SKM-1 treated with dmso at 0.1 percent for 144 hours (cell line): ENCODE results near the gene TNRC6A.
"Not testable (repeated sequence)": the region's sequence is repeated elsewhere in the genome, so short reads cannot be mapped to it uniquely, and the experiment has no call there.

Experiments used
- DNase-seq: peaks from one replicate; lab custom pipeline; 2025; ENCODE audit not compliant: unreplicated experiment; lab: John Stamatoyannopoulos, UW

Gene TNRC6A

DNA sequence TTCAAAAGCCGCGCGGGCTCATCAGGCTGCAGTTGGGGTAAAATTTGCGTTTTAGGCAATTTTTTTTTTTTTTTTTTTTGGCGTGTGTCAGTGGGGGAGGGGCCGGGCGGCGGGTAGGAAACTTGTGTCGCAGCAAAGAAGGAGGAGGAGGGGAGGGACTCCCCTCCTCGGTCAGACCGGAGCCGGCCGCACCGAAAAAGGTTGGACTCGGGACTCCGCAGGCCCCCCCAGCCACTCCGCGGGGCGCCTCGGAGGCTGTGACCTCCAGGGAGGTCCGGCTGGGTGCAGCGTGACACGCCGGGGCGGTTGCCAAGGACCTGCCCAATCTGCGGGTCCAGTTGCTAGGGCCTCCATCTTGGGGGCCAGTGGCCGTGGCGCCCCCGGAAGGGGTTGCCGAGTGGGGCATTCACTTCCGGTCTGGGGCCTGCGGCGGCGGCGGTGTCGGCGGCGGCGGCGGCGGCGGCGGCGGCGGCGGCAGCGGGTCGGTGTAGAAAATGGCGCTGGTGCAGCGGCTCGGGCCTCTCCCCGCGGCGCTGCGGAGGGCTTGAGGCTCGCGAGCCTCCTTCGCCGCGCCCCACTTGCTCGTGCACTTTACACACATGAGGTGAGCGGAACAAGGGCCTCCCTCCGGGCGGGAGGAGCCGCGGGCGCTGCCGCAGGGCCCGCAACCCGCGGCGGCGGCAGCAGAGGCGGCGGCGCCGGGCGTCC lies at the start of gene TNRC6A:
Gene TNRC6A (plus strand): TSS at position 409 of the 708 bp plus-strand sequence. CDS start 191 bp downstream, at position 600.
- DNase-seq: peak; percentile 59

DNA sequence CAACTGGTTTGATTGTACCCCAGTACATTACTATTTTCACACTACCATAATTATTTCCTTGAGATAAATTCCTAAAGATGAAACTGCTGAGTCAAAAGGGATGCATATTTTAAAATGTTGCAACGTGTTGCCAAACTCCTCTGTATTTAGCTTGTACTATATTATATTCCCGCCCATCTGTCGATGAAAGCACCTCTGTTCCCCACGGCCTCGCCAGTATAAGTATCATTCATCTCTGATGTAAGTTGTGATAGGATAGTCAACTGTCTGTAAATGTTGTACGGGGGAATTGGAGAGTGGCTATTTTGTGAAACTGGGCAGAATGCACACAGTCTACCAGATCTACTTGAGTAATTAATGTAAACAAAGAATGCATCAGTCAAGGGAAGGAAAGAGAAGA lies 47.7 kb upstream of the TNRC6A start:
- DNase-seq: no peak

DNA sequence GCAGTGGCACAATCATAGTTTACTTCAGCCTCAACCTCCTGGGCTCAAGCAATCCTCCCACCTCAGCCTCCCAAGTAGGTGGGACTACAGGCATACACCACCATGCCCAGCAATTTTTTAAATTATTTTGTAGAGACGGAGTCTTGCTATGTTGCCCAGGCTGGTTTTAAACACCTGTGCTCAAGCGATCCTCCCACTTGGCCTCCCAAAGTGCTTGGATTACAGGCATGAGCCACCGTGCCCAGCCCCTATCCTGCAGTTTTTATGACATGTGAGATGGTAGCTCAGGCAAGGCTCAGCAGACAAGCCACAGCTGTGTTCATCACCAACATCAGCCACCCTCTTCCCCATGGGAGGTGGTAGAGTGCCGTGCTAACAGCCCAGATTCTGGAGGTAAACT lies 46.2 kb upstream of the TNRC6A start:
- DNase-seq: no peak

DNA sequence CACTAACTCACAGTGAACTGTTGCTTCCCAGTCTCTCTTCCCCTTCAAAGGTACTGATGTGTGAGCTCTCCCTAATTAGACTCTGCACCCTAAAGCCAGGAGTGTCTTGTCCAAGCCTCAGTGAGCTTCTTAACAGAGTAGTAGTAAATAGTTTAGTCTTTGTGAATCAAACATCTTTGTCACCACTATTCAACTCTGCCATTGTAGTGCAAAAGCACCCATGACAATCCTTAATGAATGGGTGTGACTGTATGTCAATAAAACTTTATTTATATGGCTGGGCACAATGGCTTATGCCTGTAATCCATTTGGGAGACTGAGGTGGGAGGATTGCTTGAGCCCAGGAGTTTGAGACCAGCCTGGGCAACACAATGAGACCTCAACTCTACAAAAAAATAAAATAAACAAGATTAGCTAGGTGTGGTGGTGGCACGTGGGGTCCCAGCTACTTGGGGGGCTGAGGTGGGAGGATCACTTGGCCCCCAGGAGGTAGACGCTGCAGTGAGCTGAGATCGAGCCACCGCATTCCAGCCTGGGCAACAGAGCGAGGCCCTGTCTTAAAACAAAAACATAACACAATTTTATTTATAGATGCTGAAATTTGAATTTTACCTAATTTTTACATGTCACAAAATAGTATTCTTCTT lies 45.5 kb upstream of the TNRC6A start:
- no peak for DNase-seq

DNA sequence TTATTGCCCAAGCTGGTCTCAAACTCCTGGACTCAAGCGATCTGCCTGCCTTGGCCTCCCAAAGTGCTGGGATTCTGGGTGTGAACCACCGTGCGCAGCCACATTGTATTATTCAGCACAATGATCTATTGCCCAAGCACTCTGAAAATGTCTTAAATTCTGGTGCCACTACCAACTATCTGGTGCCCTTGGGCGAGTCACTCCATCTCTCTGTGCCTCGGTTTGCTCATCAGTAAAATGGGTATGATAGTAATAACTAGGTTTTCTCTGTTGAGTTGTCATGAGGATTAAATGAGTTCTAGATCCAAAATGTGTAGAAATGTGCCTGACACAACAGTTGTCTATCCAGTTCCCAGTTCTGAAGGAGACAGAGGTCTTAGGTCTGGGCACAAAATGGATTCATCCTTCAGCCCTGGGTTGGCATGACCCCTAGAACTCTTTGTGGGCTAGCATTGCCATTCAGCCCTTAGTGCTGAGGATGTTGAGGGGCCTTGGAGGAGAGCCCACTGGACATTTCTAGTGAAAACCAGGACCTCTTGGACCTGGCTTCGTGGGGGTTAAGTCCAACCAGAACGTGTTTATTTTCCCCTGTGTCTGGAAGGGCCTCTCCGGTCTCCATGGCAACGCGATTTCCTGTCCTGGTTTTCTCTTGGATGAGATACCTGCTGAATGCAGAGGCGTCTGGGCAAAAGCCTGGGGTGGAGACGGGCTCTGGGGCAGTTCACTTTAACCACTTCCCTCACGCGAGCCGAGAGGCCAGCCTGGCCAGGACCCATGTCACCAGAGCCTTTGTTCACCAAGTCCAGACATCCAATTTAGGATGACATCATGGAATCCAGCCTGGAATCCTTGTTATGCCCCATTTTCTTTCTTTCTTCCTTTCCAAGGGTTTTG lies 43.7 kb upstream of the TNRC6A start:
- DNase-seq: no peak

DNA sequence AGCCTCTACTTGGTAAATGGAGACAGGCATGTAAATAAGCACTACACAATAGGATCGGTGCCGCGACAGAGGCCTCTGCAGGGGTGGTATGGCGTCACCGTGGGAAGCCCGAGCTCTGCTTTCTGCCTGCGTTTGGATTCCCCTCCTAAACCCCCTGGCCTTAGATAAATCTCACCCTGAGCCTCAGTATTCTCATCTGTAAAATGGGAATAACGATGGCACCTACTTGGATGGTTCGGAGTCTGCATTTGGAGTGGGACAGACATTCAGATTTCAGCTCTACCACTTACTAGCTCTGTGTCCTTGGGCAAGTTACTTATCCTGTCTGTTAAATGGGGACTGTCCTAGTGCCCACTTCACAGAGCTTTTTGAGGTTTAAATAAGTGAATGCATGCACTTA lies 42.8 kb upstream of the TNRC6A start:
- DNase-seq: no peak

DNA sequence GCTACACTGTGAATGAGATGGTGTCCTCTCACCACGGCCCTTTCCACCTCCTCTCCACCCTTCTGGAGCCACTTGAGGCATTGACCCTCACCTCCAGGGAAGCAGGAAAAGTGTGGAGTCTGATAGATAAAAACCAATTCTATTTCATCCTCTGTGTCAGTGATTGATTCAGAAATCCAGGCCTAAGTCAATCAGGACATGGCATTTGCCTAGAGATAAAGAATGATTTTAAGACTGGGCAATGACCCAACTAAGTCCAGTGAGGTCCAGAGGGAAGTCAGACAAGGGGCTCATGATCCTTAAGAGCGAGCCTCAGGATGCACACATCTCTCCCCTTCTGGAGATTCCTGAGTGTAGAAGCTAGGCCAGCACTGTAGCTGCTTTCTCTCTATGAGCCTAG lies 41.1 kb upstream of the TNRC6A start:
- DNase-seq: no peak

DNA sequence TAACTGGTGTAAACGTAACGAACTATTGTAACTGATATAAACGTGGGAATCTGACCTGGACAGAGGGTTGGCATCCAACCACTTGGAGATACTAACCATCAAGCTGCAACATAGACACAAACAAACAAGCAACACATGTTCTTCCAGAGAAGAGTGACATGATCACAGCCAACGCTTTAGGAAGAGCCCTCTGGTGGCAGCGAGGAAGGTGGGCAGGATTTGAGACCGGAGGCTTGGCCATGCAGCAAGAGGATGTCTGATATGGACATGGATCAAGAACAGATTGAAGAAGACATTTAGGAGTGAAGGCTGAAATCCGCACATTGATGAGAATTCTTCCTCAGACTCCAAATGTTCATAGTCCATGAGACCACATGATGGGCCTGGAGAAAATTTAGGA lies 40.3 kb upstream of the TNRC6A start:
- no peak for DNase-seq

DNA sequence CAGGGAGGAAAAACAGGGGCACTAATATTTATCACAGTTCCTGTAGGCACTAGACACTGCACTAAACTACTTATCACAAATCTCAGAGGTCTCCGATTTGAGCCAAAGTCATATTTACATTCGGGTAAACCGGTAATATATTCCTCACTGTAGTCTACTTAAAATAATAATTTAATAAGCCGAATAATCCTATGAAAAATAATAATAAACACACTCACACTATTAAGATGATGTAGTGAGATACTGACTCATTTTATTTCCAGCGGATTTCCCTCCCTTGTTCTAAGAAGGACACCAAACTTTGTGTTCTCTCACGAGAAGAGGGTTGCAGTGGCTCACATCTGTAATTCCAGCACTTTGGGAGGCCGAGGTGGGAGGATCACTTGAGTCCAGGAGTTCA lies 36.6 kb upstream of the TNRC6A start:
- DNase-seq: no peak

DNA sequence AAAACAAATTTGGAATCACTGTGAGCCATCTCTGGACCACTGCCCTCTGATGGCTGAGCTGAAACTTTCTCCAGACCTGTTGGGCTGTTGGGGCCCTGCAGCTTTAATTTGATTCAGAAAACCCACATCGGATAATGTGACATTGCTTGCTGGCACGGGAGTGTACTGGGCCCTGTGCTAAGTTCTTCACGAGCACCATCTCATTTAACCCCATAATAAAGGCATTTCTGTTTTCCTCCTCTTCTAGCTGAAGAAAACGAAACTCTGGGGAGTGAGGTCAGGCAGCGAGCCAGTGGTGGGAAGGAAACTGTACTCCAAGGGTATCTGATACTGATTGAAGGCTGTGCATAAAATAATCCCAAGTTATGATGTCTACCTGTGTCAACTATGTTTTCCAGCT lies 34.5 kb upstream of the TNRC6A start:
- DNase-seq: no peak

DNA sequence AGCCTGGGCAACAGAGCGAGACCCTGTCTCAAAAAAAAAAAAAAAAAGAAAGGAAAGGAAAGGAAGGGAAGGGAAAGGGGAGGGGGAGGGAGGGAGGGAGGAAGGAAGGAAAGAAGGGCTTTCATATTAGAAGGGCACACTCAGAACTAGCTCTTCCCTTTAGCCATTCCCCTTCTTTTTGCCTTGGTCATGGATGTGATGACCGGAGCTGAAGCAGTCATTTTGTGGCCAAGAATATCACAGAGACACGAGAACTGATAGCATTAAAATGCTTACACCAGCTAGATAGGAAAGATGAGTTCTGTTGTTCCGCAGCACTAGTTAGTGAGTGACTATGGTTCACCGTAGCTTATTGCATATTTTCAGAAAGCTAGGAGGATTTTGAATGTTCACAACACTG lies 32.8 kb upstream of the TNRC6A start:
- no peak for DNase-seq

DNA sequence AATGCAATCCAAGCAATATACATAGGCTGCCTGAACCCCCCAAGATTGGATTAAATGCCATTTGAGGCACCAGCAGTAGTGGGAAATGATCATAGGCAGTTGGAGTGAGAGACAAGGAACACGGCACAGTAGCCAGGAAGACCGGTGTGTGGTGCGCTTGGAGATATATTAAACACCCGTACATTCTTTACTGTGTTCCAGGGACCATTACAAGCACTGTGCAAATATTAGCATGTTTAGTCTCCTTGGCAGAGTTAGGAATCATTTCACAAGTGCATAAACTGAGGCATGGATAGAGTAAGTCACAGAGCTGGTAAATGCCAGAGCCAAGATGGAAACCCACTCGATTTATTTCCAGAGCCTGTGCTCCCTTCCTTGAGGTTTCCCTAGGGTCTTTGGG lies 31.1 kb upstream of the TNRC6A start:
- no peak for DNase-seq

DNA sequence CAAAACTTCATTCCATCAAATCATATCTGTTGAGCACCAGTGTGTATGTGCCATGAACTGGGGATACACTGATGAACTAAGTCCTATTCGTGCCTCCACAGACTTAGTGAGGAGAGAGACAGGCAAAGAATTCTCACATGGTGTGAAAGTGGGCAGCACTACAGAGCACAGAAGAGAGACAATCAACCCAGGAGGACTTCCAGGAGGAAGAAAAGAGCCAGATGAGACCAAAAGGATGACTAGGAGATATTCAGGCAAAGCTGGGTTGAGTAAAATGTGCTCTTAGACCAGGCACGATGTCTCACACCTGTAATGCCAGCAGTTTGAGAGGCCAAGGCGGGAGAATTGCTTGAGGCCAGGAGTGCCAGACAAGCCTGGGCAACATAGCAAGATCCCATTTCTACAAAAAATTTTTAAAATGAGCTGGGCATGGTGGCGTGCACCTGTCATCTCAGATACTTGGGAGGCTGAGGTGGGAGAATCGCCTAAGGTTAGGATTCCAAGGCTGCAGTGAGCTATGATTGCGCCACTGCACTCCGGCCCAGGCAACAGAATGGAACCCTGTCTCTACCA lies 30.2 kb upstream of the TNRC6A start:
- no peak for DNase-seq

DNA sequence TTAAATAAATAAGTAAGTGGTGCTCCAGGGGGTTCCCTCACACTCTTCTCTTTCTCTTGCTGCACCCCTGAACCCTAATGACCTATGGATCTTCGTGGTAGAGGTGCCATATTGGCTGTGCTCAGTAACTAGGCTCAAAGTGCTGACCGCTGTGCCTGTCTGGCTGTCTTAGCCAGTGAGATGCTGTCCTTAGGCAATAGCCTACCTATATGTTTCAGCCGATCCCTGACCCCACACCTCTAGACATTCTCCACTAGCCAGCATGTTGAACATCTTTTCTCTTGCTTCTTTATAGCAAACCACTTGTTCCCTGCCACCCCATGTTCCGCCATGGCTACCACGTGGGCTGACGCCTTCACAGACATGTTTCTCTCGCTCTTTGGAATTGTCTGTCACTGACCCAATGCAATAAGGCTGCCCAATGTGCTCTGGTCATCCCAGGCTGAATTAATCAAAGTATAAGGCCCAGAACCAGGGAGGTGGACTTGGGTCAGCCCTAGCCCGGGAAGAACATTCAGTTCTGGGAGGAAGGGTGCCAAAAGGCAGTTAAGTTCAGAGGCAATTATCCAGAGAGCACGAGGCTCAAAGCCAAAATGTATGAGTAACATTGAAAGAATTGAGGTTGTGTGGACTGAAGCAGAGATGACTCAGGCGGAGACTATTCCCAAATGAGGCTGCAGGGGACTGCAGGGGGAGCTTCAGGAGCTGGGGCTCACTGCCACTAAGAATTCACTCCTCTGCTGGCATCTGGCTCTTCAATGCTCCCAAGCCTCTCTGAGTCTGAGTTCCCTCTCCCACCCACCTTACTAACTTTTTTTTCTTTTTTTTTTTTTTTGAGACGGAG lies 28.7 kb upstream of the TNRC6A start:
- DNase-seq: no peak

DNA sequence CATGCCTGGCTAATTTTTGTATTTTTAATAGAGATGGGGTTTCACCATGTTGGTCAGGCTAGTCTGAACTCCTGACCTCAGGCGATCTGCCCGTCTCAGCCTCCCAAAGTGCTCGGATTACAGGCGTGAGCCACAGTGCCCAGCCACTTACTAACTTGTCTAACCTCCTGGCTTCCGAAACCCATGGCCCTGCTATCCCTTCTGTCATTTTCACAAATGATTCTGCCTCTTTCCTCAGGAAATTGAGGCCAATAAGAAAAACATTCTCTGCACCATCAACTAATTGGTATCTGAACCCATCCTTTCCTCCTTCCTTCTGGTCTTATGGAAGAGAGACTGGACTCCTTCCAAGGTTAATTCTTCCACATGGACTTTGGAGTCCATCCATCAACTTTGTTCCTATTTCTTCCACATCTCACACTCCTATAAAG lies 27.9 kb upstream of the TNRC6A start:
- DNase-seq: no peak

DNA sequence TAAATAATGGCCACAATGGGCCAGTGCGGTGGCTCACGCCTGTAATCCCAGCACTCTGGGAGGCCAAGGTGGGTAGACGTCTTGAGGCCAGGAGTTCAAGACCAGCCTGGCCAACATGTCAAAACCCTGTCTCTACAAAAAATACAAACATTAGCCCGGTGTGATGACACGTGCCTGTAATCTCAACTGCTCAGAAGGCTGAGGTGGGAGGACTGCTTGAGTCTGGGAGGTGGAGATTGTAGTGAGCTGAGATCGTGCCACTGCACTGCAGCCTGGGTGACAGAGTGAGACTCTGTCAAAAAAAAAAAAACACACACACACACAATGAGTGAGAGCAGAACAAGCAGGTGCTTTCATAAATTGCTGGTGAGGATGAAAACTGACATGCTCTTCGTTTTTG lies 21.7 kb upstream of the TNRC6A start:
- DNase-seq: not testable (repeated sequence)

DNA sequence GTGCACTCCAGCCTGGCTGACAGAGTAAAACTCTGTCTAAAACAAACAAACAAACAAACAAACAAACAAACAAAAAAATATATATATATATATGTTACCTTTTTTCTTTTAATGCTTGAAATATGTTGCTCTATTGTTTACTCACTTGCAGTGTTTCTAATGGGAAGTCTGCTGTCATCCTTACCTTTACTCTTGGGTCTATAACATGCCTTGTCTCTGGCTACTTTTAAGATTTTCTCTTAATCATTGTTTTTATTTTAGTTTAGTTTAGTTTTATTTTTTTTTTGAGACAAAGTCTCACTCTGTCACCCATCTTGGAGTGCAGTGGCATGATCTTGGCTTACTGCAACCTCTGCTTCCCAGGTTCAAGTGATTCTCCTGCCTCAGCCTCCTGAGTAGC lies 16.1 kb upstream of the TNRC6A start:
- DNase-seq: no peak

DNA sequence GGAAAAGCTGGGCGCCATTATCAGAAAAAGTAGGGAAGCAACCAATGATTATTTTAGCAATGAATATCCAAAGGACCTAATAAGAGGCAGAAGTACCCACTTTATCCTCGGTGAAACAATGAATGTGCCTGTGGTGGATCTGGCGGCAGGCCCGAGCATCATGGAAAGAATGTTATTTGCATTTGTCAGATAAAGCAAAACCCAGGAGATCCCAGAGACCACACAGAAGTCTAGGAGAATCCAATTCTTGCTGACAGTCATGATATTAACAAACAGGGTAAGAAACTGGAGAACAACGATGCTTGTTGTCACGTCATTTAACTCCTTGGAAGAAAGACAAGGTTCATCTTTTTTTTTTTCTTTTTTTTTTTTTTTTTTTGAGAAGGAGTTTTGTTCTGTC lies 12.0 kb upstream of the TNRC6A start:
- DNase-seq: no peak

DNA sequence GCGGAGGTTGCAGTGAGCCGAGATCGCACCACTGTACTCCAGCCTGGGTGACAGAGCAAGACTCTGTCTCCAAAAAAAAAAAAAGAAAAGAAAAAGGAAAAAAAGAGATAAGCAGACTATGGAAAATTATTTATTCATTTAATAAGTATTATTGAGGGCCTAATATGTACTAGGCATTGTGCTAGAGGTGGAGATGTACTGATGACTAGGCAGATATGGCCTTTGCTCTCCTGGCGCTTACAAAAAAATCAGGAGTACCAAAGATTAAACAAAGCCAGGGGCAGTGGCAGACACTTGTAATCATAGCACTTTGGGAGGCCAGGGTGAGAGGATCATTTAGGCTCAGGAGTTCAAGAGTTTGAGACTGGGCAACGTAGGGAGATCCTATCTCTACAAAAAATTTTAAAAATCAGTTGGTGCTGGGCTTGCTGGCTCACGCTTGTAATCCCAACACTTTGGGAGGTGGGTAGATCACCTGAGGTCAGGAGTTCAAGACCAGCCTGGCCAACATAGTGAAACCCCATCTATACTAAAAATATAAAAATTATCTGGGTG lies 10.4 kb upstream of the TNRC6A start:
- no peak for DNase-seq

DNA sequence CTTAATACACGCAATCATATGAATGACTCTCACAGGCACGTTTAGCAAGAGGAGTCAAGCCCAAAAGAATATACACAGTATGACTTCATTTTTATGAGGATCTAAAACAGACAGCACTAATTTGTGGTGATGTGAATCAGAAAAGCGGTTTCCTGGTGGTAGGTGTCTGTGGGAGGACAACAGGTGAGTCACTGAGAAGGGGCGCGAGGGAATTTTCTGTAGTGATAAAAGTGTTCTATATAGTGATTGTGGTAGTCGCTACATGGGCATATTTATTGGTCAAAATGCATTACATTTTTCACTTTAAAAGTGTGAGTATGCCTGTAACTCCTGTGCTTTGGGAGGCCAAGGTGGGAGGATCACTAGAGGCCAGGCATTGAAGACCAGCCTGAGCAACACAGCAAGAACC lies 7.6 kb upstream of the TNRC6A start:
- no peak for DNase-seq
